DOHH2 (cell line): ENCODE results near the gene IL11.

ENCODE experiments used
- H3F3A ChIP-seq: fragments of 200-600 bp; sonication (generic), shearing (Covaris generic); 2 replicates; pipeline ENCODE4 v1.6.0; 2016; ENCODE audit warnings: antibody characterized with exemption, mild to moderate bottlenecking; ENCODE audit not compliant: control insufficient read depth, insufficient read depth
- H3K27ac ChIP-seq: fragments of 200-600 bp; sonication (generic); 2 replicates; pipeline ENCODE4 v1.5.1; 2014; ENCODE audit warnings: low read depth, mild to moderate bottlenecking, low read length, moderate library complexity
- H3K27me3 ChIP-seq: fragments of 200-600 bp; sonication (generic); 2 replicates; pipeline ENCODE4 v1.6.1; 2014; ENCODE audit warnings: mild to moderate bottlenecking, low read length, mixed read lengths; ENCODE audit not compliant: control insufficient read depth
- H3K36me3 ChIP-seq: fragments of 200-600 bp; sonication (generic); 2 replicates; pipeline ENCODE4 v1.6.1; 2014; ENCODE audit warnings: mild to moderate bottlenecking, low read length, moderate library complexity, mixed read lengths; ENCODE audit not compliant: control insufficient read depth
- H3K4me1 ChIP-seq: fragments of 200-600 bp; sonication (generic); 2 replicates; pipeline ENCODE4 v1.6.1; 2014; ENCODE audit warnings: mild to moderate bottlenecking, low read length, mixed read lengths; ENCODE audit not compliant: control insufficient read depth
- H3K4me2 ChIP-seq: fragments of 200-600 bp; sonication (generic); 2 replicates; pipeline ENCODE4 v1.6.0; 2014; ENCODE audit warnings: mild to moderate bottlenecking, low read length, moderate library complexity
- H3K4me3 ChIP-seq: fragments of 200-600 bp; sonication (generic); 2 replicates; pipeline ENCODE4 v1.5.1; 2014; ENCODE audit warnings: mild to moderate bottlenecking, low read length, mixed read lengths
- H3K79me2 ChIP-seq: fragments of 200-600 bp; sonication (generic); 2 replicates; pipeline ENCODE4 v1.6.1; 2014; ENCODE audit warnings: mild to moderate bottlenecking, low read length, mixed read lengths; ENCODE audit not compliant: control insufficient read depth
- H3K9me2 ChIP-seq: fragments of 200-600 bp; sonication (generic); replicated peaks from 2 replicates; pipeline ENCODE4 v1.6.1; 2014; ENCODE audit warnings: mild to moderate bottlenecking, low read length, mixed read lengths; ENCODE audit not compliant: control insufficient read depth
- H3K9me3 ChIP-seq: fragments of 200-600 bp; sonication (generic); 2 replicates; pipeline ENCODE4 v1.6.1; 2014; ENCODE audit warnings: antibody characterized with exemption, low read length, mixed read lengths; ENCODE audit not compliant: control insufficient read depth, insufficient read depth
- H4K20me1 ChIP-seq: fragments of 200-600 bp; sonication (generic); 2 replicates; pipeline ENCODE4 v1.6.0; 2014; ENCODE audit warnings: low read depth, mild to moderate bottlenecking, antibody characterized with exemption, low read length, moderate library complexity; ENCODE audit not compliant: control insufficient read depth, insufficient read depth
- CTCF ChIP-seq: fragments of 200-600 bp; sonication (generic); IDR thresholded peaks from one replicate; pipeline ENCODE4 v1.5.1; 2014; ENCODE audit warnings: antibody characterized with exemption, mild to moderate bottlenecking, low read depth, low read length; ENCODE audit not compliant: poor library complexity, severe bottlenecking
- EZH2phosphoT487 ChIP-seq: fragments of 200-600 bp; sonication (generic); IDR thresholded peaks from 2 replicates; pipeline ENCODE4 v1.6.1; 2017; ENCODE audit warnings: borderline replicate concordance, mild to moderate bottlenecking, antibody characterized with exemption, low read length, moderate library complexity, mixed read lengths

The IL11 gene

DNA sequence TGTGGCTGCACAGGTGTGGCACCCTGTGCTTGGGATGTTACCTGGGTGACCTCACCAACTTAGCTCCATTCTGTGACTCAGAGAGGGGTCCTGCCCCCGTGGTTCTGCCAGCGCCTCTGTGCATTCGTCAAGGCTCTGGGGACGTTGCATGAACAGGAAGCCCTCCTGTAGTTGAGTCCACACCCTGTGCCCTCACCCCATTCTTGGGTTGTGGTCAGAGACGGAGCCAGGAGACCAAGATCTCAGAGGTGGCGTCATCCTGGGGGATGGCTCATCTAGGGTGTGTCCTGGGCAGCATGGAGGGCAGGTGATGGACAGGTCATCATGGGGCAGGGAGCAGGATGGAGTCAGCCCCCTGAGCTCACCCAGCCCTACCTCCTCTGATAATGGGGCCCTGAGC lies 18.2 kb downstream of the IL11 start:
- Histone ChIP-seq H3K9me2 (no peaks in the 10 kb centered on the region), H3K9me3 (no peaks in the 10 kb centered on the region), H3K4me2 (no peak overlapping the region), H3K36me3 (no peaks in the 10 kb centered on the region), H3K79me2 (no peaks in the 10 kb centered on the region), H3K27ac (no peak overlapping the region), H4K20me1 (no peaks in the 10 kb centered on the region), H3K4me3 (no peak overlapping the region), H3F3A (no peaks in the 10 kb centered on the region), H3K4me1 (peaks cover 11% of the 10 kb centered on the region), H3K27me3 (peaks cover 43% of the 10 kb centered on the region)
- TF ChIP-seq CTCF (no peak), EZH2phosphoT487 (no peak)

DNA sequence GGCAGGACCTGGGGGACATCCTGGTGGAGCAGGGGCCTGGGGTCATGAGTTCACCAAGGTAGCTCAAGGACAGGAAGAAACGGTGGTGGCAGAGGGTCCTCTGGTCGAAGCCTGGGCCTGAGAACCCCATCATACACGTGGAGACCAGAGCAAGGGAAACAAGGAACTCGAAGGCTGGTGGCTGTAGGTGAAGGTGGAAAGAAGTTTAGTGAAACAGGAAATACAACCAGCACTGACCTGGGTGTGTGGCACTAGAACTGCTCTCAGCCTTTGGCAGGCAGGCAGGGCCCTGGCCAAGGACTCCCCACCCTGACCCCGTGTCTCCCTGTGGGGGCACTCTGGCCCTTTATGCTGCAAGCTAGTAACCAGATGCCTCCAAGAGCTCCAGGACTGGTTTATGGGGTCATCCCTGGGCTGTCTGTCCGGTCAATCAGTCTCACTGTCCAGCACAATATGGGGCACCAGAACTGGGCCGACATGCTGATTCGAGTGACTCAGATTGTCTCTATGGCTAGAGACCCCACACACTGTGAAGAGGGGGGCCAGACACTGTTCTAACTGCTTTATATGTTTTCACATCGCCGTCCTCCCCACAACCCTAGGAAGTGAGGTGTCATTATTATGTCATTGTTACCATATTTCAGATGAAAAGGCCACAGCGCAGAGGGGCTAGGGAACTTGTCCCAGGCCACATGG lies 19.5 kb downstream of the IL11 start:
- H3K27me3 ChIP-seq = peaks cover 35% of the 10 kb centered on the region

GRCh38 chr19:55348317-55349034 lies 21.8 kb downstream of the IL11 start:
- no peak overlapping the region for H3K4me3 ChIP-seq
- H3K27ac ChIP-seq = no peak overlapping the region
- no peaks in the 10 kb centered on the region for H3K9me2 ChIP-seq
- H3K4me2 ChIP-seq = no peak overlapping the region
- TF ChIP-seq EZH2phosphoT487 (no peak), CTCF (no peak)
- peaks cover 2% of the 10 kb centered on the region for H3K4me1 ChIP-seq
- no peaks in the 10 kb centered on the region for H3K36me3 ChIP-seq
- H4K20me1 ChIP-seq = no peaks in the 10 kb centered on the region
- H3K27me3 ChIP-seq = peaks cover 19% of the 10 kb centered on the region
- H3K79me2 ChIP-seq = no peaks in the 10 kb centered on the region
- H3F3A ChIP-seq = no peaks in the 10 kb centered on the region
- no peaks in the 10 kb centered on the region for H3K9me3 ChIP-seq

More for the DNA sequence above, 19.5 kb downstream of the IL11 start:
- H3K4me3 ChIP-seq = no peak overlapping the region
- no peaks in the 10 kb centered on the region for H3K9me2 ChIP-seq
- H4K20me1 ChIP-seq = no peaks in the 10 kb centered on the region
- no peak for TF ChIP-seq EZH2phosphoT487
- TF ChIP-seq CTCF = no peak
- H3K9me3 ChIP-seq = no peaks in the 10 kb centered on the region
- H3K27ac ChIP-seq = no peak overlapping the region
- peaks cover 11% of the 10 kb centered on the region for H3K4me1 ChIP-seq
- no peak overlapping the region for H3K4me2 ChIP-seq
- H3K36me3 ChIP-seq = no peaks in the 10 kb centered on the region
- H3K79me2 ChIP-seq = no peaks in the 10 kb centered on the region
- H3F3A ChIP-seq = no peaks in the 10 kb centered on the region
